ENCODE data around the gene PLK3.
"Not testable (repeated sequence)": the region's sequence is repeated elsewhere in the genome, so short reads cannot be mapped to it uniquely, and the experiment has no call there.

The PLK3 gene

GRCh38 chr1:44826375-44827196 lies 26.4 kb downstream of the PLK3 start:
- no peak for DNase-seq (ENCODE audit: low read depth, low spot score)
- no peak overlapping the region for H3K27ac ChIP-seq

DNA sequence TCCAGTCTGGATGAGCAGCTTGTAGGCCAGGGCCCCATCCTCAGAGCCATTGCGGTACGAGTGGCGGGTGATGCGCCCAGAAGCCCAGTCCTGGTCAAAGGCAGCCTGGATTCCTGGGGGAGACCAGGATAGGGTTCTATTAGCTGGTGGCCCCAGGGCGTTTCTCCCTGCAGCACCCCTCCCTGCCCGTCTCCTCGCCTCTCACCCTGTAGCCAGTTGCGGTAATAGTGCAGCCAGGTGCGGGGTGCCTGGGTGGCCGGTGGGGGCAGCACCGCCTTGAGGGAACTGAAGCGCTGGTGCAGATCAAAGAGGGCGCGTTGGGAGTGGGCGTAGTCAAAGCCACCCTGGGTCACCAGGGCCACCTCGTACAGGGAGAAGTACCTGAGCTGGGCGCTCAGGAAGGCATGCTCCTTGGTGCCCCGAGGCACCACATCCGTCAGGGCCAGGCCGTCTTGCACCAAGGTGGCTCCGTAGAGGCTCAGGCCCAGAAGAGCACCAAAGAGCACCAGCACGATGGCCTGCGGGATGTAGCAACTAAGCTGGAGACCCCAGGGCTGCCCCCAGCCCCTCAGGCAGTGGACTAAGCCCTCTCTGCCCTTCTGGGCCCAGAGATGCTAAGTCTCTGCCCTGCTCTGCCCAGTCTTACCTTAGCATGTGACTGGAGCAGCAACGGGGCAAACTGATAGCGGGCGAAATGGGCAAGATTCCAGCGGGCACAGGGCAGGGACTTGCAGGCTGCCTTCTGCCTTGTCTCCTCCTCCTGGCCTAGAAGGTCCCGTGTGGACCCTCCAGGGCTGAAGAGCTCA lies 27.2 kb downstream of the PLK3 start:
- H3K27ac ChIP-seq, result no peak overlapping the region
- no peak for DNase-seq (ENCODE audit: low read depth, low spot score)

- no peak overlapping the region for H3K27ac ChIP-seq
- DNase-seq (ENCODE audit: low read depth, low spot score), result no peak
Measured at GRCh38 chr1:44828003-44828651, 27.9 kb downstream of the PLK3 start.

- H3K27ac ChIP-seq, result no peak overlapping the region
- DNase-seq (ENCODE audit: low read depth, low spot score), result no peak
Measured at GRCh38 chr1:44828841-44829440, 28.8 kb downstream of the PLK3 start.

- no peak overlapping the region for H3K27ac ChIP-seq
- no peak for DNase-seq (ENCODE audit: low read depth, low spot score)
Measured at GRCh38 chr1:44829506-44830384, 29.6 kb downstream of the PLK3 start.

GRCh38 chr1:44830900-44831304 lies 30.7 kb downstream of the PLK3 start:
- no peak overlapping the region for H3K27ac ChIP-seq
- no peak for DNase-seq (ENCODE audit: low read depth, low spot score)

DNA sequence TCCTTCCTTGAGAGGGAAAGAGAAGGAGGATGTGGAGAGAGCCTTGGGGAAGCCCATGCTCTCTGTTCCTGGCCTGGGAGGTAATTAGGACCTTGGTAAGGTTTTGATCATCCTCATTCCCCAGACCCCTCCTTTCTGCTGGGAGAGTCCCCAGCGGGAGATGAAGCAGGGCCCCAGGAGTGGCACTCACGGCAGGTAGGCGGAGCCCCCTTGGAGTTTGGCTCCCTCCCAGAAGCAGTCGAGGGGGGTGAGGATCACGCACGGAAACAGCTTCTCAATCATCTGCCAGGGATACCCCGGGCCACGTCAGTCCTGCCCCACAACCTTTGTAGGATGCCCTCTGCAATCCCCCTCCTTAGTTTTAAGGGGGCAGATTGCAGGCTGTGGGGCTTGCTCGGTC lies 31.3 kb downstream of the PLK3 start:
- H3K27ac ChIP-seq, result no peak overlapping the region
- no peak for DNase-seq (ENCODE audit: low read depth, low spot score)

- no peak for DNase-seq (ENCODE audit: low read depth, low spot score)
- no peak overlapping the region for H3K27ac ChIP-seq
Measured at GRCh38 chr1:44832056-44832705, 32.0 kb downstream of the PLK3 start.

DNA sequence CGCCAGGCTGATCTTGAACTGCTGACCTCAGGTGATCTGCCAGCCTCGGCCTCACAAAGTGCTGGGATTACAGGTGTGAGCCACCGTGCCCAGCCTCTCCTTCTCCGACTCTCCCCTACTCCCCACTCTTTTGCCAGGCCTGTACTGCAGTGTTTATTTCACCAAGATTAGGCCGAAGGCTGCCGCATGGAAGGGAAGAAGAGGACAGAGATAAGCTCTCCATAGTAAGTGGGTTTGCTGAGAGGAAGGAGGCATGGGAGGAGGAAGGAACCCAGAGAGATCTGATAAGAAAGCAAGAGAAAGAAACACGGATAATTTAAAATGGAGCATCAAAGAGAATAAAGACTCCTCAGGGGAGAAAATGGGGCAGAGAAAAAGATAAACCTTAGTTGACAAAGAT lies 34.2 kb downstream of the PLK3 start:
- no peak overlapping the region for H3K27ac ChIP-seq
- DNase-seq (ENCODE audit: low read depth, low spot score), result no peak

DNA sequence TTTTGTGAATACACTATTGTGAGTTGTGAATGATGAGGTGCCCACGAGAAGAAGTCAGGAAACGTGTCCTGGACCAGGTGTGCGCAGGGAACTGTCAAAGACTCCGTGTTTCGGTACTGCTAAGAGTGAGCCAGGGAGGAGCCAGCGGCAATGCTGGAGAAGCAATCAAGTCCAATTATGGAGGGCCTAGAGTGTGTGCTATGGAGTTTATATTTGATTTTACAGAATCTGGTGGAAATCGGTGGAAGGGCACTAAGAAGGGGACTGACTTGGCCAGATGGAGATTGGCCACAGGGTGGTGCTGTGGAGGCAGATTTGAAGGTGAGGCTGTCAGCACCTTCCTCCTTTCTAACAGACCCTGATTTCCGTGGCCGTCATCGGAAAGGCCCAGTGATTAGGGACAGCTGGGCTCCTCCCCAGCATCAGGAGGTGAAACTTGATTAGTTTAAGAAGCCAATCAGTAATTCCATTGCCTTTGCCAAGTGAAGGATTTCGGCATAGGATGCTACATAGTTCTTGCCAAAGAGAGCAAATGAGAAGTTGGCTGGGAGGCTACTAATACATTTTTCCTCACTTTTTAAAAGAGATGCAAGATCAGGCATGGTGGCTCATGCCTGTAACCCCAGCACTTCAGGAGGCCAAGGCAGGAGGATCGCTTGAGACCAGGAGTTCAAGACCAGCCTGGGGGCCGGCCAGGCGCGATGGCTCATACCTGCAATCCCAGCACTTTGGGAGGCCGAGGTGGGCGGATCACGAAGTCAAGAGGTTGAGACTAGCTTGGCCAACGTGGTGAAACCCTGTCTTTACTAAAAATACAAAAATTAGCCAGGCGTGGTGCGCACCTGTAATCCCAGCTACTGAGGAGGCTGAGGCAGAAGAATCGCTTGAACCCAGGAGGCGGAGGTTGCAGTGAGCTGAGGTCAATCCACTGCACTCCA lies 35.8 kb downstream of the PLK3 start:
- no peak for DNase-seq (ENCODE audit: low read depth, low spot score)
- no peak overlapping the region for H3K27ac ChIP-seq

- not testable (repeated sequence) for DNase-seq (ENCODE audit: low read depth, low spot score); H3K27ac ChIP-seq
Measured at GRCh38 chr1:44838294-44838693, 38.1 kb downstream of the PLK3 start.

- no peak for DNase-seq (ENCODE audit: low read depth, low spot score)
- no peak overlapping the region for H3K27ac ChIP-seq
Measured at GRCh38 chr1:44839576-44839975, 39.4 kb downstream of the PLK3 start.

DNA sequence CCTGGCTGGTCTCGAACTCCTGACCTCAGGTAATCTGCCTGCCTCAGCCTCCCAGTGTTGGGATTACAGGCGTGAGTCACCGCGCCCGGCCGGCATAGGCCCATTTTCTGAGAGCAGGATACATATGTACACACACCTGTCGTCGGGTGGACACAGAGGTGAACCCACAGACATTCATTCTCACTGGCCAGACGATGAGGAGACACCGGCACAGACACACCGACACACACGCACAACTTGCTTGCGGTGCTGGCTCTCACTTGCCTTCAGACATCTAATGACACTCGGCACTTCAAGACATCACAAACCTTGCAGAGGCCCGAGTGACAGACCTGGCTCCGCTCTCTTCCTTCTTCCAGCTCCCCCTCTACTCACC lies 42.3 kb downstream of the PLK3 start:
- no peak overlapping the region for H3K27ac ChIP-seq
- no peak for DNase-seq (ENCODE audit: low read depth, low spot score)

DNA sequence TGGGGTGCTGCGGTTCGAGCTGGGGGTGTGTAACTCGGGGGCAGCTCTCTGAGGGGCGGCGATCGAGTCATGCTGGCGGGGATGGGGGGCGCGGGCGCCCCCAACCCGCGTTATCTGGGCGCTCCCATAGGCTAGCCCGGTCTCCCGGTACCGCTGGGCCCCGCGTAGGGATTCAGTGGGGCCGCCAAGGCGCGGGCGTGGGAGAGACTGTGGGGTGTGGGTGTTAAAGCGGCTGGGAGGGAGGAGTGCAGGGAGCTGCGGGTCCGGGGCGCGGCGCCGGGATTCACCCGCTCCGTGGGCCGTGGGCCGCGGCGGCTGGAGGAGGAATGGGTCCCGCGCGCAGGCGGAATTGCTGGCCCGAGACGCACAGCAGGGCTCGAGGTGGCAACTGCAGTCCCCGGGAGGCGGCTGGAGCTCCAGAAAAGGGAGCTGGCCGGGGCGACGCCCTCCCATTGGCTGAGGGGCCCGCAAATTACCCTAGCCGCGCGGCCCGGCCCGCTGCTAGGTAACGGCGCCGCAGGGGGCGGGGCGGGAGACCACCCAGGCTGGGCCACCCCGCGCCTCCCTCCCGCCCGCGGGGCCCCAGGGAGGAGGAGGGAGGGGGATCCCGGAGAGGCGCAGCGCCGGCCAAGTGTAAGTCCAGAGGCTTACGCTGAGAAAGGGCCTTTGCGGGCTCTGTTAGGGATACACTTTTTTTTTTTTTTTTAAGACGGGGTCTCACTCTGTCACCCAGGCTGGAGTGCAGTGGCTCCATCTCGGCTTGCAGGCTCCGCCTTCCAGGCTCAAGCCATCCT lies 42.9 kb downstream of the PLK3 start, which contains the start of gene PTCH2:
PTCH2 (minus strand) TSS at position 392 of the 794 bp plus-strand sequence; CDS start at position 71, 321 bp downstream.
- DNase-seq (ENCODE audit: low read depth, low spot score), result no peak
- H3K27ac ChIP-seq, result no peak within 1 kb of the TSS

GRCh38 chr1:44846985-44847384 lies 46.8 kb downstream of the PLK3 start:
- no peak overlapping the region for H3K27ac ChIP-seq
- DNase-seq (ENCODE audit: low read depth, low spot score), result no peak

DNA sequence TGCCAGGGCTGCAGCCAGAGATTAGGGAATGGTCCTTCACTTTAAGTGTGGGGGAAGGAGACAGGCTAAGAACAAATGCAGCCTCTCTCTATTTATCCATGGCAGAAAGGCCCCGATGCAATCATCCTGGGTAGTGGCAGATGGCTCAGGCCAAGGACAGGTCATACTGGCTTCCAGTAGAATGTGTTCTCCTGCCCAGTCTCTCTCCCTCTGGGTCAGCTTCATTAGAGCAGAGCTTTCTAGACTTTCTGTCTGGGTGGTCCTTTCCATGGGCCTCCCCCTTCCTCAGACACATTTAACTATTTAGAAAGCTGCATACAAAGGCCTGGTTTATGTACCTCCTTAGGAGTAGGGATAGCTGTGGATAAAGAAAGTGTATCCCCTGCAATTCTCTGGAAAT lies 47.7 kb downstream of the PLK3 start:
- no peak for DNase-seq (ENCODE audit: low read depth, low spot score)
- no peak overlapping the region for H3K27ac ChIP-seq

GRCh38 chr1:44848456-44849181 lies 48.4 kb downstream of the PLK3 start:
- no peak overlapping the region for H3K27ac ChIP-seq
- no peak for DNase-seq (ENCODE audit: low read depth, low spot score)
